GM19455 (cell line): ENCODE measurements around the gene SOX15.

Experiments
- ATAC-seq: cut with Tn5 transposase; IDR thresholded peaks from one replicate; pipeline ENCODE4 v1.9.1; 2021; ENCODE audit not compliant: unreplicated experiment

SOX15 gene

GRCh38 chr17:7579001-7579833 is 10.7 kb downstream of the SOX15 start, which contains the start of gene CD68:
CD68 (plus strand) TSS chr17:7579638; CDS start chr17:7579678, 40 bp downstream.
- ATAC-seq, result peak; percentile 32

GRCh38 chr17:7577327-7578199 is 12.3 kb downstream of the SOX15 start:
- ATAC-seq, result no peak

- ATAC-seq, result no peak
These were observed 13.4 kb downstream of the SOX15 start for GRCh38 chr17:7576432-7576937.

GRCh38 chr17:7575959-7576358 is 13.9 kb downstream of the SOX15 start:
- ATAC-seq, result no peak

- no peak for ATAC-seq
These were observed 14.4 kb downstream of the SOX15 start for GRCh38 chr17:7575481-7575883.

GRCh38 chr17:7574176-7574953 is 15.5 kb downstream of the SOX15 start:
- ATAC-seq, result no peak

- ATAC-seq, result no peak
These were observed 16.4 kb downstream of the SOX15 start for GRCh38 chr17:7573324-7574080.

- ATAC-seq, result peak; percentile 85
These were observed 17.1 kb downstream of the SOX15 start for GRCh38 chr17:7572588-7573323.

GRCh38 chr17:7572338-7572587 is 17.6 kb downstream of the SOX15 start:
- ATAC-seq, result no peak

GRCh38 chr17:7570351-7570750 is 19.5 kb downstream of the SOX15 start:
- ATAC-seq, result no peak

GRCh38 chr17:7569571-7569970 is 20.3 kb downstream of the SOX15 start:
- no peak for ATAC-seq

GRCh38 chr17:7563115-7563869 is 26.6 kb downstream of the SOX15 start:
- no peak for ATAC-seq

- peak; percentile 15 for ATAC-seq
These were observed 27.7 kb downstream of the SOX15 start for GRCh38 chr17:7562208-7562605.

GRCh38 chr17:7561589-7562207 is 28.2 kb downstream of the SOX15 start, which contains the start of gene SENP3:
SENP3 (plus strand) TSS chr17:7561919; CDS start chr17:7563077, 1,158 bp downstream.
- ATAC-seq, result peak; percentile 53

GRCh38 chr17:7561028-7561575 is 28.8 kb downstream of the SOX15 start:
- ATAC-seq, result no peak

GRCh38 chr17:7560172-7561027 is 29.5 kb downstream of the SOX15 start:
- no peak for ATAC-seq
